ENCODE measurements around the gene RNF123. TPM values are rescaled to one million over a fixed set of nuclear protein-coding genes. Genes with fewer than 3 reads are reported as not detected.

The RNF123 gene
- total RNA-seq, 1 experiment from 2014 or later, result 40.6 TPM

GRCh38 chr3:49666592-49666991, 22.8 kb upstream of the RNF123 start:
- H3K4me3 Mint-ChIP-seq, result 0 out of 5 replicates have a peak overlapping the region, but pooled peaks of 1 of the 2 experiments have one; percentile 28
- H3K79me1 ChIP-seq (ENCODE audit: insufficient read depth, low read depth, low read length, poor library complexity, severe bottlenecking), result no peaks in the 10 kb centered on the region
- no peak overlapping the region for H3K27ac Mint-ChIP-seq
- TF ChIP-seq CTCF (conservative IDR thresholded peaks at IDR 0.05), result no peak
- no peaks in the 10 kb centered on the region for H3K79me2 ChIP-seq (ENCODE audit: insufficient read depth, low read length)
- no peak overlapping the region for H3K4ac ChIP-seq (ENCODE audit: low read depth, low read length)
- H3K4me1 Mint-ChIP-seq, result peaks cover 19 to 26% of the 10 kb centered on the region in 2 experiments
- H3K14ac ChIP-seq (ENCODE audit: insufficient read depth, low read length), result no peak overlapping the region; the same call in 1 of the 2 replicates
- no peak overlapping the region for H3K9ac ChIP-seq (ENCODE audit: extremely low read depth, insufficient read length, low read length)
- H3K56ac ChIP-seq (ENCODE audit: insufficient read length, low read depth, low read length), result no peak overlapping the region
- WGBS (ENCODE audit: extremely low coverage, insufficient read length, low lambda C conversion rate), result no CpG with 5 or more reads among the region's 8 CpGs
- H2BK5ac ChIP-seq (ENCODE audit: insufficient read length, low read length), result no peak overlapping the region
- no peaks in the 10 kb centered on the region for H4K20me1 ChIP-seq (ENCODE audit: control insufficient read depth, insufficient read depth, insufficient read length)
- no peaks in the 10 kb centered on the region for H3K23me2 ChIP-seq (ENCODE audit: insufficient read length, low read depth, low read length, poor library complexity, severe bottlenecking)
- no peaks in the 10 kb centered on the region for H3K27me3 ChIP-seq (ENCODE audit: insufficient read depth, low read length)
- H2BK15ac ChIP-seq (ENCODE audit: low read depth, low read length), result no peak overlapping the region
- no peaks in the 10 kb centered on the region; a peak in 1 of 7 replicates for H3K36me3 Mint-ChIP-seq (ENCODE audit: insufficient read depth in 1 of 3, low read depth in 3 of 3)
- H4K8ac ChIP-seq (replicated peaks; ENCODE audit: insufficient read length, low read depth, low read length), result no peak overlapping the region
- no peak overlapping the region for H2BK20ac ChIP-seq (ENCODE audit: low read depth, low read length, poor library complexity, severe bottlenecking)
- no peak overlapping the region for H2BK120ac ChIP-seq (ENCODE audit: low read depth, low read length, poor library complexity, severe bottlenecking)
- no peak overlapping the region for H4K5ac ChIP-seq (ENCODE audit: insufficient read length, low read depth, low read length)
- no peak overlapping the region for H3K18ac ChIP-seq (ENCODE audit: insufficient read length, low read depth, low read length)
- no peak overlapping the region for H2AK5ac ChIP-seq (ENCODE audit: insufficient read length, low read length)
- no peak overlapping the region for H3K23ac ChIP-seq (ENCODE audit: insufficient read length, low read depth, low read length)
- H3K27ac ChIP-seq (ENCODE audit: insufficient read length, low read depth, low read length), result no peak overlapping the region
- H2BK12ac ChIP-seq (ENCODE audit: insufficient read length, low read depth, low read length), result no peak overlapping the region
- H4K91ac ChIP-seq (ENCODE audit: insufficient read length, low read depth, low read length), result no peak overlapping the region
- H3K9me3 ChIP-seq (ENCODE audit: control insufficient read depth, low read depth, low read length), result no peaks in the 10 kb centered on the region
- H2AFZ ChIP-seq (ENCODE audit: low read length), result no peak overlapping the region
- no peaks in the 10 kb centered on the region; the same call in 1 of the 2 replicates for H3K4me1 ChIP-seq (ENCODE audit: insufficient read depth, low read length)
- H3K9me3 Mint-ChIP-seq, result no peaks in the 10 kb centered on the region
- H3K4me2 ChIP-seq (ENCODE audit: insufficient read depth, insufficient read length, low read length), result no peak overlapping the region
- H3T11ph ChIP-seq (ENCODE audit: low read length), result no peak overlapping the region
- H3K27me3 Mint-ChIP-seq (ENCODE audit: low read depth), result no peaks in the 10 kb centered on the region; the same call in 1 of the 2 replicates
- DNase-seq, result peak; percentile 42

Data from H9 (cell line).